H1 (cell line): Measurements from ENCODE around the gene LDHAL6A. TPM values are rescaled to one million over a fixed set of nuclear protein-coding genes. Genes with fewer than 3 reads are reported as not detected.

Source experiments
- BACH1 ChIP-seq: IDR thresholded peaks from 2 replicates; pipeline ENCODE4 v1.6.1; 2012; ENCODE audit warnings: low read length, improper control_type of control experiment
- BRCA1 ChIP-seq: IDR thresholded peaks from 2 replicates; pipeline ENCODE4 v1.6.1; 2012; ENCODE audit warnings: low read depth, low read length, improper control_type of control experiment
- CBX5 ChIP-seq: fragments of 300-800, 300-1000 bp; sonication (generic); IDR thresholded peaks from 2 replicates; pipeline ENCODE4 v1.7.1; 2016; ENCODE audit warnings: antibody characterized with exemption, low read length, low read depth
- CHD2 ChIP-seq: IDR thresholded peaks from 2 replicates; pipeline ENCODE4 v1.6.1; 2012; ENCODE audit warnings: low read length, improper control_type of control experiment
- CTBP2 ChIP-seq: IDR thresholded peaks from 2 replicates; pipeline ENCODE4 v1.7.0; 2011; ENCODE audit warnings: borderline replicate concordance, mild to moderate bottlenecking, moderate library complexity, mixed read lengths, low read length; ENCODE audit not compliant: insufficient read depth, insufficient read length
- RAD21 ChIP-seq, 2 experiments: IDR thresholded peaks in 1 of 2; conservative IDR thresholded peaks in 1 of 2; 2 replicates each; pipeline ENCODE4 v1.6.1; 2011; ENCODE audit warnings: low read depth in 2 of 2, low read length in 2 of 2, improper control_type of control experiment in 1 of 2, inconsistent platforms in 1 of 2, mild to moderate bottlenecking in 1 of 2, moderate library complexity in 1 of 2
- RFX5 ChIP-seq: IDR thresholded peaks from 2 replicates; pipeline ENCODE4 v1.6.1; 2011; ENCODE audit warnings: low read depth, low read length, improper control_type of control experiment, borderline replicate concordance
- TAF1 ChIP-seq: IDR thresholded peaks from 2 replicates; pipeline ENCODE4 v1.6.1; 2011; ENCODE audit warnings: mild to moderate bottlenecking, low read depth, low read length
- ZNF274 ChIP-seq: IDR thresholded peaks from 2 replicates; pipeline ENCODE4 v1.7.0; 2012; ENCODE audit warnings: low read length, borderline replicate concordance; ENCODE audit errors: extremely low read depth
- polyA plus RNA-seq, 7 experiments: library from polyadenylated mRNA; depleted of rRNA in 3 of 7; stranded (reverse) in 5 of 7; unstranded in 2 of 7; fragments of >200 nt in 5 of 7; fragments of 200-250 nt in 2 of 7; gene quantifications; 1 replicate in 5 of 7; 2 replicates in 1 of 7; 4 replicates in 1 of 7; pipeline versions ENCODE4 v1.2.1 to v1.2.3, GENCODE V29; 2011 to 2013; ENCODE audit warnings: missing spikeins in 2 of 7, mixed read lengths in 2 of 7
- total RNA-seq: library from RNA; stranded (reverse); fragmentation: NEBNext Ultra II Directional; extraction: Animal tissue kit (Norgen Biotek cat#: 25700); gene quantifications from 2 replicates; pipeline ENCODE4 v1.2.1, GENCODE V29; 2021
- TF ChIP-seq, protein P1 (sequence below): fragments of 300-600 bp; sonication (generic); IDR thresholded peaks from 2 replicates; pipeline ENCODE4 v1.7.1; 2012; ENCODE audit warnings: low read length, moderate library complexity, mild to moderate bottlenecking, inconsistent platforms; ENCODE audit not compliant: insufficient replicate concordance

The LDHAL6A gene
- total and polyA plus RNA-seq, 2 of the 8 experiments (the other 6 are each of a cell fraction or from before 2014, with no cell fraction given), result not detected

DNA sequence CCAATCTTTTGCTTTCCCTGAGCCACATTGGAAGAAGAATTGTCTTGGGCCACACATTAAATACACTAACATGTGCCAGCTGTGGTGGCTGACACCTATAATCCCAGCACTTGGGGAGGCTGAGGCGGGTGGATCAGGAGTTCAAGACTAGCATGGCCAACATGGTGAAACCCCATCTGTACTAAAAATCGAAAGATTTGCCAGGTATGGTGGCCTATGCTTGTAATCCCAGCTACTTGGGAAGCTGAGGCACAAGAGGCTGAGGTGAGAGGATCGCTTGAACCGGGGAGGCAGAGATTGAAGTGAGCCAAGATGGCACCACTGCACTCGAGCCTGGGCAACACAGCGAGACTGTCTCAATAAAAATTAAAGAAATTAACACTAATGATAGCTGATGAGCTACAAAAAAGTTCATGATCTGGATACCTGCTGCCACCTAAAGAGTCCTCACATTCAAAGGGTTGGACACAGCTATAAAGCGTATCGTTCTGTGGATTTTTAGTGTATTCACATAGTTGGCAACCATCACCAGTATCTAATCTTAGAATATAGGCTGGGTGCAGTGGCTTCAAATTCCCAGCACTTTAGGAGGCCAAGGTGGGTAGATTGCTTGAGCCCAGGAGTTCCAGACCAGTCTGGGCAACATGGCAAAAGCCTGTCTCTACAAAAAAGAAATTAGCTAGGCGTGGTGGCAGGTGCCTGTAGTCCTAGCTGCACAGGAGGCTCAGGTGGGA is 46.9 kb upstream of the LDHAL6A start (continued):
- TF ChIP-seq, protein P1, sequence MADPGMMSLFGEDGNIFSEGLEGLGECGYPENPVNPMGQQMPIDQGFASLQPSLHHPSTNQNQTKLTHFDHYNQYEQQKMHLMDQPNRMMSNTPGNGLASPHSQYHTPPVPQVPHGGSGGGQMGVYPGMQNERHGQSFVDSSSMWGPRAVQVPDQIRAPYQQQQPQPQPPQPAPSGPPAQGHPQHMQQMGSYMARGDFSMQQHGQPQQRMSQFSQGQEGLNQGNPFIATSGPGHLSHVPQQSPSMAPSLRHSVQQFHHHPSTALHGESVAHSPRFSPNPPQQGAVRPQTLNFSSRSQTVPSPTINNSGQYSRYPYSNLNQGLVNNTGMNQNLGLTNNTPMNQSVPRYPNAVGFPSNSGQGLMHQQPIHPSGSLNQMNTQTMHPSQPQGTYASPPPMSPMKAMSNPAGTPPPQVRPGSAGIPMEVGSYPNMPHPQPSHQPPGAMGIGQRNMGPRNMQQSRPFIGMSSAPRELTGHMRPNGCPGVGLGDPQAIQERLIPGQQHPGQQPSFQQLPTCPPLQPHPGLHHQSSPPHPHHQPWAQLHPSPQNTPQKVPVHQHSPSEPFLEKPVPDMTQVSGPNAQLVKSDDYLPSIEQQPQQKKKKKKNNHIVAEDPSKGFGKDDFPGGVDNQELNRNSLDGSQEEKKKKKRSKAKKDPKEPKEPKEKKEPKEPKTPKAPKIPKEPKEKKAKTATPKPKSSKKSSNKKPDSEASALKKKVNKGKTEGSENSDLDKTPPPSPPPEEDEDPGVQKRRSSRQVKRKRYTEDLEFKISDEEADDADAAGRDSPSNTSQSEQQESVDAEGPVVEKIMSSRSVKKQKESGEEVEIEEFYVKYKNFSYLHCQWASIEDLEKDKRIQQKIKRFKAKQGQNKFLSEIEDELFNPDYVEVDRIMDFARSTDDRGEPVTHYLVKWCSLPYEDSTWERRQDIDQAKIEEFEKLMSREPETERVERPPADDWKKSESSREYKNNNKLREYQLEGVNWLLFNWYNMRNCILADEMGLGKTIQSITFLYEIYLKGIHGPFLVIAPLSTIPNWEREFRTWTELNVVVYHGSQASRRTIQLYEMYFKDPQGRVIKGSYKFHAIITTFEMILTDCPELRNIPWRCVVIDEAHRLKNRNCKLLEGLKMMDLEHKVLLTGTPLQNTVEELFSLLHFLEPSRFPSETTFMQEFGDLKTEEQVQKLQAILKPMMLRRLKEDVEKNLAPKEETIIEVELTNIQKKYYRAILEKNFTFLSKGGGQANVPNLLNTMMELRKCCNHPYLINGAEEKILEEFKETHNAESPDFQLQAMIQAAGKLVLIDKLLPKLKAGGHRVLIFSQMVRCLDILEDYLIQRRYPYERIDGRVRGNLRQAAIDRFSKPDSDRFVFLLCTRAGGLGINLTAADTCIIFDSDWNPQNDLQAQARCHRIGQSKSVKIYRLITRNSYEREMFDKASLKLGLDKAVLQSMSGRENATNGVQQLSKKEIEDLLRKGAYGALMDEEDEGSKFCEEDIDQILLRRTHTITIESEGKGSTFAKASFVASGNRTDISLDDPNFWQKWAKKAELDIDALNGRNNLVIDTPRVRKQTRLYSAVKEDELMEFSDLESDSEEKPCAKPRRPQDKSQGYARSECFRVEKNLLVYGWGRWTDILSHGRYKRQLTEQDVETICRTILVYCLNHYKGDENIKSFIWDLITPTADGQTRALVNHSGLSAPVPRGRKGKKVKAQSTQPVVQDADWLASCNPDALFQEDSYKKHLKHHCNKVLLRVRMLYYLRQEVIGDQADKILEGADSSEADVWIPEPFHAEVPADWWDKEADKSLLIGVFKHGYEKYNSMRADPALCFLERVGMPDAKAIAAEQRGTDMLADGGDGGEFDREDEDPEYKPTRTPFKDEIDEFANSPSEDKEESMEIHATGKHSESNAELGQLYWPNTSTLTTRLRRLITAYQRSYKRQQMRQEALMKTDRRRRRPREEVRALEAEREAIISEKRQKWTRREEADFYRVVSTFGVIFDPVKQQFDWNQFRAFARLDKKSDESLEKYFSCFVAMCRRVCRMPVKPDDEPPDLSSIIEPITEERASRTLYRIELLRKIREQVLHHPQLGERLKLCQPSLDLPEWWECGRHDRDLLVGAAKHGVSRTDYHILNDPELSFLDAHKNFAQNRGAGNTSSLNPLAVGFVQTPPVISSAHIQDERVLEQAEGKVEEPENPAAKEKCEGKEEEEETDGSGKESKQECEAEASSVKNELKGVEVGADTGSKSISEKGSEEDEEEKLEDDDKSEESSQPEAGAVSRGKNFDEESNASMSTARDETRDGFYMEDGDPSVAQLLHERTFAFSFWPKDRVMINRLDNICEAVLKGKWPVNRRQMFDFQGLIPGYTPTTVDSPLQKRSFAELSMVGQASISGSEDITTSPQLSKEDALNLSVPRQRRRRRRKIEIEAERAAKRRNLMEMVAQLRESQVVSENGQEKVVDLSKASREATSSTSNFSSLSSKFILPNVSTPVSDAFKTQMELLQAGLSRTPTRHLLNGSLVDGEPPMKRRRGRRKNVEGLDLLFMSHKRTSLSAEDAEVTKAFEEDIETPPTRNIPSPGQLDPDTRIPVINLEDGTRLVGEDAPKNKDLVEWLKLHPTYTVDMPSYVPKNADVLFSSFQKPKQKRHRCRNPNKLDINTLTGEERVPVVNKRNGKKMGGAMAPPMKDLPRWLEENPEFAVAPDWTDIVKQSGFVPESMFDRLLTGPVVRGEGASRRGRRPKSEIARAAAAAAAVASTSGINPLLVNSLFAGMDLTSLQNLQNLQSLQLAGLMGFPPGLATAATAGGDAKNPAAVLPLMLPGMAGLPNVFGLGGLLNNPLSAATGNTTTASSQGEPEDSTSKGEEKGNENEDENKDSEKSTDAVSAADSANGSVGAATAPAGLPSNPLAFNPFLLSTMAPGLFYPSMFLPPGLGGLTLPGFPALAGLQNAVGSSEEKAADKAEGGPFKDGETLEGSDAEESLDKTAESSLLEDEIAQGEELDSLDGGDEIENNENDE, result no peak
- no peak for TF ChIP-seq TAF1
- TF ChIP-seq RFX5, result no peak
- TF ChIP-seq BACH1, result no peak
- TF ChIP-seq BRCA1, result no peak
- no peak for TF ChIP-seq RAD21 (IDR thresholded peaks at IDR 0.05 in 1 of 2, conservative IDR thresholded peaks at IDR 0.05 in 1 of 2; ENCODE audit: low read depth in 2 of 2, low read length in 2 of 2)
- no peak for TF ChIP-seq CBX5
- TF ChIP-seq ZNF274, result no peak
- no peak for TF ChIP-seq CTBP2
- TF ChIP-seq CHD2, result no peak
